SK-N-SH treated with all-trans-retinoic acid at 6 μM for 48 hours (cell line): ENCODE measurements around the gene ACOX3.
A peak's percentile ranks its signal among the peaks of the same experiment; 100 is the strongest.

Experiments
- ATAC-seq: fragments of 200-7000 bp; cut with Tn5 transposase; 3 replicates; pipeline ENCODE4 v1.9.1; 2020; ENCODE audit warnings: mild to moderate bottlenecking, moderate library complexity
- ARNTL ChIP-seq: fragments of 450-650 bp; formaldehyde crosslinking; IDR thresholded peaks from 2 replicates; pipeline ENCODE4 v1.5.0; 2020; ENCODE audit warnings: low read depth, mild to moderate bottlenecking, moderate library complexity, borderline replicate concordance
- BACH2 ChIP-seq: fragments of 250-450 bp; sonication (Bioruptor Pico); IDR thresholded peaks from 2 replicates; pipeline ENCODE4 v1.9.0; 2021; ENCODE audit warnings: mild to moderate bottlenecking, borderline replicate concordance
- CREB5 ChIP-seq: fragments of 250-450 bp; sonication (Bioruptor Pico); IDR thresholded peaks from 2 replicates; pipeline ENCODE4 v1.5.1; 2020; ENCODE audit warnings: low read depth, mild to moderate bottlenecking, moderate library complexity
- CSDC2 ChIP-seq: fragments of 250-450 bp; sonication (Bioruptor Pico); IDR thresholded peaks from 2 replicates; pipeline ENCODE4 v1.5.0; 2020; ENCODE audit warnings: mild to moderate bottlenecking, moderate library complexity
- ESRRG ChIP-seq: fragments of 250-450 bp; sonication (Bioruptor Pico); IDR thresholded peaks from 2 replicates; pipeline ENCODE4 v1.6.1; 2021; ENCODE audit warnings: mild to moderate bottlenecking
- GLIS3 ChIP-seq: fragments of 250-450 bp; sonication (Bioruptor Pico); IDR thresholded peaks from 2 replicates; pipeline ENCODE4 v1.5.0; 2020; ENCODE audit warnings: mild to moderate bottlenecking, moderate library complexity
- ISL1 ChIP-seq: fragments of 250-450 bp; sonication (Bioruptor Pico); IDR thresholded peaks from 2 replicates; pipeline ENCODE4 v2.1.2; 2022; ENCODE audit warnings: mild to moderate bottlenecking, moderate library complexity
- OSR1 ChIP-seq: fragments of 250-450 bp; sonication (Bioruptor Pico); IDR thresholded peaks from 2 replicates; pipeline ENCODE4 v1.8.0; 2022; ENCODE audit warnings: moderate library complexity, mild to moderate bottlenecking, inconsistent platforms
- PATZ1 ChIP-seq: fragments of 250-450 bp; sonication (Bioruptor Pico); IDR thresholded peaks from 2 replicates; pipeline ENCODE4 v1.8.0; 2020; ENCODE audit warnings: mild to moderate bottlenecking, moderate library complexity, borderline replicate concordance
- PPARA ChIP-seq: fragments of 250-450 bp; sonication (Bioruptor Pico); IDR thresholded peaks from 2 replicates; pipeline ENCODE4 v1.5.0; 2020; ENCODE audit warnings: mild to moderate bottlenecking, borderline replicate concordance
- RARB ChIP-seq: fragments of 250-450 bp; sonication (Bioruptor Pico); IDR thresholded peaks from 2 replicates; pipeline ENCODE4 v1.8.0; 2021; ENCODE audit warnings: mild to moderate bottlenecking, moderate library complexity
- SNAI2 ChIP-seq: fragments of 250-450 bp; sonication (Bioruptor Pico); IDR thresholded peaks from 2 replicates; pipeline ENCODE4 v1.5.0; 2020; ENCODE audit warnings: mild to moderate bottlenecking, moderate library complexity
- TCF4 ChIP-seq: fragments of 250-450 bp; sonication (Bioruptor Pico); IDR thresholded peaks from 2 replicates; pipeline ENCODE4 v1.8.0; 2021; ENCODE audit warnings: mild to moderate bottlenecking, moderate library complexity, borderline replicate concordance
- TOX ChIP-seq: fragments of 250-450 bp; sonication (Bioruptor Pico); IDR thresholded peaks from 2 replicates; pipeline ENCODE4 v1.8.0; 2021; ENCODE audit warnings: mild to moderate bottlenecking, moderate library complexity, borderline replicate concordance
- TSHZ2 ChIP-seq: fragments of 250-450 bp; sonication (Bioruptor Pico); IDR thresholded peaks from 2 replicates; pipeline ENCODE4 v1.5.0; 2020; ENCODE audit warnings: mild to moderate bottlenecking, moderate library complexity
- ZC3H10 ChIP-seq: fragments of 250-450 bp; sonication (Bioruptor Pico); IDR thresholded peaks from 2 replicates; pipeline ENCODE4 v1.5.1; 2021; ENCODE audit warnings: mild to moderate bottlenecking, moderate library complexity
- ZFP3 ChIP-seq: fragments of 250-450 bp; sonication (Bioruptor Pico); IDR thresholded peaks from 2 replicates; pipeline ENCODE4 v1.5.0; 2020; ENCODE audit warnings: mild to moderate bottlenecking, moderate library complexity
- ZFP30 ChIP-seq: fragments of 450-650 bp; formaldehyde crosslinking; IDR thresholded peaks from 2 replicates; pipeline ENCODE4 v1.5.0; 2022; ENCODE audit warnings: mild to moderate bottlenecking, moderate library complexity
- ZNF565 ChIP-seq: fragments of 450-650 bp; formaldehyde crosslinking; conservative IDR thresholded peaks from 2 replicates; pipeline ENCODE4 v1.5.0; 2020; ENCODE audit warnings: low read depth, mild to moderate bottlenecking, moderate library complexity
- ZNF70 ChIP-seq: fragments of 450-650 bp; formaldehyde crosslinking; IDR thresholded peaks from 2 replicates; pipeline ENCODE4 v1.5.0; 2020; ENCODE audit warnings: mild to moderate bottlenecking, moderate library complexity
- ZNF8 ChIP-seq: fragments of 450-650 bp; formaldehyde crosslinking; IDR thresholded peaks from 2 replicates; pipeline ENCODE4 v1.5.0; 2020; ENCODE audit warnings: mild to moderate bottlenecking, moderate library complexity

ACOX3 gene

GRCh38 chr4:8320386-8320750 lies 120.2 kb downstream of the ACOX3 start:
- TF ChIP-seq SNAI2 (CRISPR knock-in tag): no peak
- TF ChIP-seq RARB (CRISPR knock-in tag): no peak
- TF ChIP-seq TOX: no peak
- no peak for TF ChIP-seq ZNF70
- TF ChIP-seq TCF4 (CRISPR knock-in tag): no peak
- TF ChIP-seq ZNF565 (CRISPR knock-in tag): no peak
- no peak for TF ChIP-seq OSR1 (CRISPR knock-in tag)
- TF ChIP-seq ISL1: no peak
- no peak for TF ChIP-seq PPARA (CRISPR knock-in tag)
- TF ChIP-seq ZFP3 (CRISPR knock-in tag): no peak
- TF ChIP-seq TSHZ2 (CRISPR knock-in tag): no peak
- no peak for TF ChIP-seq BACH2 (CRISPR knock-in tag)
- no peak for TF ChIP-seq CSDC2 (CRISPR knock-in tag)
- no peak for TF ChIP-seq CREB5 (CRISPR knock-in tag)
- ATAC-seq: no peak

- no peak for ATAC-seq
- no peak for TF ChIP-seq ARNTL (CRISPR knock-in tag)
- 0 out of 2 replicates have a peak, but pooled peaks have one; percentile 9 for TF ChIP-seq ISL1
- no peak for TF ChIP-seq ZC3H10
- no peak for TF ChIP-seq PATZ1 (CRISPR knock-in tag)
- TF ChIP-seq TOX: no peak
- no peak for TF ChIP-seq ESRRG (CRISPR knock-in tag)
Observed at GRCh38 chr4:8319731-8320385, 120.7 kb downstream of the ACOX3 start.

GRCh38 chr4:8319061-8319460 lies 121.5 kb downstream of the ACOX3 start:
- TF ChIP-seq RARB (CRISPR knock-in tag) (no peak), TSHZ2 (CRISPR knock-in tag) (no peak), PPARA (CRISPR knock-in tag) (no peak), ZNF8 (no peak), ZFP3 (CRISPR knock-in tag) (peak; percentile 90), GLIS3 (CRISPR knock-in tag) (no peak)
- ATAC-seq: no peak

GRCh38 chr4:8318509-8318908 lies 122.0 kb downstream of the ACOX3 start:
- no peak for ATAC-seq
- TF ChIP-seq BACH2 (CRISPR knock-in tag) (no peak), ZC3H10 (no peak), TCF4 (CRISPR knock-in tag) (no peak), TSHZ2 (CRISPR knock-in tag) (no peak), ZNF8 (no peak), ZNF565 (CRISPR knock-in tag) (no peak), SNAI2 (CRISPR knock-in tag) (no peak), CSDC2 (CRISPR knock-in tag) (no peak), ZFP30 (no peak), TOX (no peak), GLIS3 (CRISPR knock-in tag) (no peak), ZNF70 (no peak), ESRRG (CRISPR knock-in tag) (no peak), PATZ1 (CRISPR knock-in tag) (no peak)
